Measurements from ENCODE around the gene GPR39.

DNA sequence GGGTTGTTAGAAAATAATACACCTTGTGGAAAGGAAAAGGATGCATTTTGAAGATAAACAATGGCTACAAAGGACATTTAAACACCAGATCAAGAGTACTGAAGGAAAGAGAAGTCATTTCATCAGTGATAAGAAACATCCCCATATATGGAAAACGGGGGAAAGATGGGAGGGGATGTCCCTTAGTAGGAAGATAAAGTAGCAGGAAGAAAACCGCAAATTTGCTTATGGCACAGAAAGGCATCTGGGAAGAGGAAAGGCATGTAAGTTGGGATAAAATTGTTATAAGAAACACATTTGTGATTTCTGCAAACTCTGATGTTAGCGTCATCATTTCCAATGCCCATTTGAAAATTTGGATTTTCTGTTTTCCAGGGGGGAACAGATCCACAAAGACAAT lies 263.9 kb downstream of the GPR39 start:
- TF ChIP-seq, protein P1, sequence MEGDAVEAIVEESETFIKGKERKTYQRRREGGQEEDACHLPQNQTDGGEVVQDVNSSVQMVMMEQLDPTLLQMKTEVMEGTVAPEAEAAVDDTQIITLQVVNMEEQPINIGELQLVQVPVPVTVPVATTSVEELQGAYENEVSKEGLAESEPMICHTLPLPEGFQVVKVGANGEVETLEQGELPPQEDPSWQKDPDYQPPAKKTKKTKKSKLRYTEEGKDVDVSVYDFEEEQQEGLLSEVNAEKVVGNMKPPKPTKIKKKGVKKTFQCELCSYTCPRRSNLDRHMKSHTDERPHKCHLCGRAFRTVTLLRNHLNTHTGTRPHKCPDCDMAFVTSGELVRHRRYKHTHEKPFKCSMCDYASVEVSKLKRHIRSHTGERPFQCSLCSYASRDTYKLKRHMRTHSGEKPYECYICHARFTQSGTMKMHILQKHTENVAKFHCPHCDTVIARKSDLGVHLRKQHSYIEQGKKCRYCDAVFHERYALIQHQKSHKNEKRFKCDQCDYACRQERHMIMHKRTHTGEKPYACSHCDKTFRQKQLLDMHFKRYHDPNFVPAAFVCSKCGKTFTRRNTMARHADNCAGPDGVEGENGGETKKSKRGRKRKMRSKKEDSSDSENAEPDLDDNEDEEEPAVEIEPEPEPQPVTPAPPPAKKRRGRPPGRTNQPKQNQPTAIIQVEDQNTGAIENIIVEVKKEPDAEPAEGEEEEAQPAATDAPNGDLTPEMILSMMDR (IDR thresholded peaks at IDR 0.05), result no peak
- no peak for TF ChIP-seq POLR2A (IDR thresholded peaks at IDR 0.05)

All from tibial nerve (tissue), 3 donors.